ENCODE results near the gene HCFC1.

Gene HCFC1

GRCh38 chrX:153956044-153956907, 15.3 kb downstream of the HCFC1 start:
- DNase-seq, result no peak

GRCh38 chrX:153955228-153955732, 16.3 kb downstream of the HCFC1 start:
- DNase-seq, result no peak

GRCh38 chrX:153954558-153955227, 16.9 kb downstream of the HCFC1 start:
- DNase-seq, result no peak

GRCh38 chrX:153953892-153954557, 17.6 kb downstream of the HCFC1 start:
- DNase-seq, result no peak

GRCh38 chrX:153953342-153953830, 18.2 kb downstream of the HCFC1 start:
- DNase-seq, result peak; percentile 28

GRCh38 chrX:153952373-153953026, 19.1 kb downstream of the HCFC1 start:
- DNase-seq, result no peak

- no peak for DNase-seq
These were observed 19.8 kb downstream of the HCFC1 start for GRCh38 chrX:153951683-153952372.

GRCh38 chrX:153950127-153950526, 21.5 kb downstream of the HCFC1 start:
- no peak for DNase-seq

GRCh38 chrX:153948847-153949805, 22.5 kb downstream of the HCFC1 start:
- no peak for DNase-seq

GRCh38 chrX:153948002-153948466, 23.6 kb downstream of the HCFC1 start:
- DNase-seq, result no peak

- peak; percentile 74 for DNase-seq
These were observed 24.4 kb downstream of the HCFC1 start for GRCh38 chrX:153947009-153947769.

GRCh38 chrX:153945956-153946943, 25.4 kb downstream of the HCFC1 start:
- no peak for DNase-seq

GRCh38 chrX:153944800-153945150, 26.8 kb downstream of the HCFC1 start:
- no peak for DNase-seq

GRCh38 chrX:153944140-153944799, 27.3 kb downstream of the HCFC1 start, which contains the start of gene RENBP:
Gene RENBP (minus strand): TSS chrX:153944643. CDS start chrX:153944610, 33 bp downstream.
- peak; percentile 2 for DNase-seq

GRCh38 chrX:153941336-153942252, 30.0 kb downstream of the HCFC1 start:
- DNase-seq, result no peak

- DNase-seq, result peak; percentile 45
These were observed 32.0 kb downstream of the HCFC1 start for GRCh38 chrX:153939573-153939972.

- DNase-seq, result no peak
These were observed 33.3 kb downstream of the HCFC1 start for GRCh38 chrX:153938226-153938786.

Data from NCI-H345 (cell line).